HG03139 (cell line): ENCODE results near the gene LCN6.
"Not testable (repeated sequence)": the region's sequence is repeated elsewhere in the genome, so short reads cannot be mapped to it uniquely, and the experiment has no call there.

Experiments
- ATAC-seq: cut with Tn5 transposase; IDR thresholded peaks from one replicate; pipeline ENCODE4 v1.9.1; 2021; ENCODE audit not compliant: unreplicated experiment

LCN6 gene

DNA sequence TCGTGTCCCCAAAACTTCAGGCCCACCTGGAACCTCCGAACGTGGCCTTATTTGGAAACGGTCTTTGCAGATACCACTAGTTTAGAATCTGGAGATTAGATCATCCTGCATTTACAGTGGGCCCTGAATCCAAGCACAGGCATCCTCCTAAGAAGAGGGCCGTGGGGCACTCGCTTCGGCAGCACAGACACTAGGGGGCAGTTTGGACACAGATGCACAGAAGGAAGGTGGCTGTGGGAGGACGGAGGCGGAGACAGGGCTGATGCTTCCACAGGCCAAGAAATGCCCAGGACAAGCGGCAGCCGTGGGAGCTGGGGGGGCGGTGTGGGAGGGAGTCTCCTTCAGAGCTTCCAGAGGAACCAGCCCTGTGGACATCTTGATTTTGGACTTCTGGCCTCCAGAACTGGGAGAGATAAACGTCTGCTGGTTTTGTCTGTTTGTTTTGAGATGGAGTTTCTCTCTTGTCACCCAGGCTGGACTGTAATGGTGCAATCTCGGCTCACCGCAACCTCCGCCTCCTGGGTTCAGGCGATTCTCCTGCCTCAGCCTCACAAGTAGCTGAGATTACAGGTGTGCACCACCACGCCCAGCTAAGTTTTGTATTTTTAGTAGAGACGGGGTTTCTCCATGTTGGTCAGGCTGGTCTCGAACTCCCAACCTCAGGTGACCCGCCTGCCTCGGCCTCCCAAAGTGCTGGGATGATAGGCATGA lies 12.7 kb upstream of the LCN6 start:
- ATAC-seq = not testable (repeated sequence)

DNA sequence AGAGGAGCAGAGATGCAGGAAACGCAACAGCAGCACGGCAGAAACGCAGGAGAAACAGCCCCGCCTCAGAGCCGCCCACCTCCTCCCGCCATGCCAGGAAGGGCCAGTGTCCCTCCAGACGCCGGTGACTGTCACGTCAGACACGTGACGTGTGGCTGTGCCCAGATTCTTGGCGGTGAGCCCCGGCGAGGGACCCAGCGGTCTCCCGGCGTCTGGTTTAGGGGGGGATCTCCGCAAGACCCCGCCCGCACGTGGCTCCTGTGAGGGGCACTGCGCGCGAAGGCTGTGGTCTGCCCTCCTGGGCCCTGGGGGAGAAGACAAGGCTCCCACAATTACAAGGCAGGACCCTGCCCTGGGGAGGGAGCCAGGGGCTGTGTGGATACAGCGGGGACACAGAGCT lies 12.1 kb upstream of the LCN6 start:
- ATAC-seq = no peak

DNA sequence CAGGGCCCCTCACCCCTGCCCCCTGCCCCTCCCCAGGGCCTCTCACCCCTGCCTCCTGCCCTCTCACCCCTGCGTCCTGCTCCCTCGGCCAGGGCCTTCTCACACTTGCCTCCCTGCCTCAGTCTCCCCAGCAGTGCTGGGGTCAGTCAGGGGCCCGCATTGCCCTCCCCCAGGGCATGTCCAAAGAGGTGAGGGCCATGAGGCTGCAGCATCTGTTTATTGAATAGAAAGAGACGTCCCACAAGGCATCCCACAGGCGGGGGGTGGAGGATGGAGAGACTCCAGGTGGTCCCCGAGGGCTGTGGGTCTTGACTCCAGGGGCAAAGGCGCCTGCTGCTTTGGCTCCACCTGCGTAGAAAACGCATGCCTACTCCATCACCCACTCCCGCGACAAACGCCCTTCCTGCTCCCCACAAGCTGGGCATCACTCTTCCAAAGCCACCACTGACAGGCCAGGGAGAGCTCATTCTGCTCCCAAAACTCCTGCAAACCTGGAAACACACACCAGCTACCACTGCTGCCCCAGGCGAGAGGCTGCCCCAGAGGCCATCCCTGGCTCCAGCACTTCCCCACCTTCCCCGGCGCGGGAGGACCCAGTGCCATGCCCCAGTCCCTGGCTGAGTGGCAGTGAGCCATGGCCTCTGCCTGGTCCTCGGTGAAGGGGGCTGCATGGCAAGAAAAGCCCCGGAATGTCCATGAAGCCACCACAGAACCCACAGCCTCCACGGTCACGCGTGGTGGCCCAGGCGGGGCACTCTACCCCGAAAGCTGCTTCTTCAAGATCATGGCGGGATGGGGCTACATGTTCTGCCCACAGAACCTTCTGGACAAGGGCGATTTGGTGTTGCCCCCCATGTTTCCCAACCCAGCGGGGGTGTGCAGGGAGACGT lies 11.4 kb upstream of the LCN6 start:
- no peak for ATAC-seq

DNA sequence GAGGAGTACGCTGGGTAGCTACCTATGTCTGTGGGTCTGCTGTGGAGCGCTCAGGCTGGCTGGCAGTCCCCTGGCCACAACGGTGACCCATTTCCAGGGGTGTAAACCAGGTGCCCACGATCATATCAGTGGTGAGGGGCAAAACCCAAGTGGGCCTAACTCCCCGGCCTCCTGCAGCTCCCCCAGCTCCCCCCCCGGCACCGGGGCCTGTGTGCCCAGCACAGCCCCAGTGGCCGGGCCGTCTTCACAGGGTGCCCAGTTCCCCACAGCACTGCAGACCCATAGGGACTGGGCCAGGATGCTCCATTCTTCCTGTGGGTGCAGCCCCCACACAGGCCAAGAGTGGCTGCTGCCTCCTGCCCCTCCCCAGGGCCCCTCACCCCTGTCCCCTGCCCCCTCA lies 10.7 kb upstream of the LCN6 start:
- no peak for ATAC-seq

DNA sequence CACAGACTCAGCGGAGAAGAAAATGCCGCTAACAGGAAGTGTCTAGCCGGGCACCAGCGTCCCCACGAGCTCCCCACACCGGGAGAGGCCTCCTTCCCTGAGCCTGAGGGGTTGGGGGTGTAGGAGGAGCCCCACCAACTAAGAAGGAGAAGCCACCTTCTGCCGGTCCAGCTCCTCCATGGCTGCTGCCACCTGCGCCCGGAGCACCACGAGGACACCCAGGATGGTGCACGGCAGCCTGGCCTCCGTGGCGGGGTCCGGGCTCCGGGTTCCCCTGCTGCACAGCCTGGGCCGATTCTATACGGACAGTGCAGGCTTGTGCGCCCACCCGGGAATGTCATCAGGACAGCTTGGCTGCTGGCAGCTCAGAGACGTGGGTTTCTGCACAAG lies 9.4 kb upstream of the LCN6 start:
- no peak for ATAC-seq

DNA sequence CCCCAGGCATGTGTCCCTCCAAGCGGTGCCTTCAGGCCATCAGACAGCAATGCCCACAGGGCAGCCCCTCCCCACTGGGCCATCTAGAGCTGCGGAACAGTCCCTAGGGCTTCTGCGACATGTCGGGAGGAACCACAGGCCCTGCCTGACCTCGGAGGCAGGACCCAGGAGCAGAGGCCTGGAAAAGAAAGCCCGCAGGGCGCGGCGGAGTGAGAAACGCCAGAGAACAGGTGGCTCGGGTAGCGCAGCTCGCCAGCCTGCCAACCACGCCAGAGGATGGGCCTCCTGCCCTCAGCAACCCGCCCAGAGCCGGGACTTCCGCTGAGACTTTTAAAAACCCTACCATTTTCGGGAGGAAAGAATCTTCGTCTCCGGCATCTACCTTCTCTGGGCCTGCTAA lies 9.0 kb upstream of the LCN6 start:
- ATAC-seq = no peak

DNA sequence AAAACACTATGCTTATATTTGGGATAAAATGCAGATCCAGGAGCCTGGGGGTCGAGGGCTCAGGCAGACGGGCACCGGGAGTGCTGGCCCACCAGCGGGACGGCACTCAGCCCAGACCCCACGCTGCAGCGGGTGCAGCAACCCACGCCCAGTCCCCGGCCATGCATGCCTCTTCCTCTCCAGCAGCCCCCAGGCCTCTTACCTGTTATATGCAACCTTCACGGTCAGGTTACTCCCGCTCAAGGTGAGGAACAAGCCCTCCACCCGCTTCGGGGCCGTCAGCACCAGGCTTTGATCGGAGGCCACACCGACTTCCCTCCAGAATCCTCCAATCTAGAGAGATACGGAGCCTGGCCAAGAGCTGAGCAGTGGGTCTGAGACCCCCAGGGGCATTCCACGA lies 8.5 kb upstream of the LCN6 start:
- ATAC-seq = no peak

DNA sequence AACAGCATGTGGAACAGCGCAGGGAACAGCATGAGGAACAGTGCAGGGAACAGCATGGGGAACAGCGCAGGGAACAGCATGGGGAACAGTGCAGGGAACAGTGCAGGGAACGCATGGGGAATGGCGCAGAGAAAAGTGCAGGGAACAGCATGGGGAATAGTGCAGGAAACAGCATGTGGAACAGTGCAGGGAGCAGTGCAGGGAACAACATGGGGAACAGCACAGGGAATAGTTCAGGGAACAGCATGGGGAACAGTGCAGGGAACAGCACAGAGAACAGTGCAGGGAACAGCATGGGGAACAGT lies 7.8 kb upstream of the LCN6 start:
- no peak for ATAC-seq

DNA sequence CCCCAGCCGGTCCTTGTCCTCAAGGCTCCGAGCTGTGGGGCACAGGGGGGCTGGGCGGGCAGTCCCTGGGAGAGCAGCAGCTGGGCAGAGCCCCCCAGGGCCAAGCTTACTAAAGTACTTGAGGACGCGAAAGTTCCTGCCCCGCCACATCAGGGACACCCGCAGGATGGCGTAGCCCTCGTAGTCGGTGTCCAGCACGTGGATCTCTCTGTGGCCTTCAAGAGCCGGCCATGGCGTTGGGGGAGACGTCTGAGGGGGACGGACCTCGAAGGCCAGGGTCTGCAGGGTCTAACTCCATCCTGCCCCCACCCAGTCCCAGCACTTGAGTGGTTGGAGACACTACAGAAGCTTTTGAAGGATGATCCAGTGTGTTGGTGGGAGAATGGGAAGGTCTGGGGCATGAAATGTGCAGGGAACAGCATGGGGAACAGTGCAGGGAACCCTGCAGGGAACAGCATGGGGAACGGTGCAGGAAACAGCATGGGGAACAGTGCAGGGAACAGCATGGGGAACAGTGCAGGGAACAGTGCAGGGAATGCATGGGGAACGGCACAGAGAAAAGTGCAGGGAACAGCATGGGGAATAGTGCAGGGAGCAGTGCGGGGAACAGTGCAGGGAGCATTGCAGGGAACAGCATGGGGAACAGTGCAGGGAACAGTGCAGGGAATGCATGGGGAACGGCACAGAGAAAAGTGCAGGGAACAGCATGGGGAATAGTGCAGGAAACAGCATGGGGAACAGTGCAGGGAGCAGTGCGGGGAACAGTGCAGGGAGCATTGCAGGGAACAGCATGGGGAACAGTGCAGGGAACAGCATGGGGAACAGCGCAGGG lies 7.2 kb upstream of the LCN6 start:
- not testable (repeated sequence) for ATAC-seq

DNA sequence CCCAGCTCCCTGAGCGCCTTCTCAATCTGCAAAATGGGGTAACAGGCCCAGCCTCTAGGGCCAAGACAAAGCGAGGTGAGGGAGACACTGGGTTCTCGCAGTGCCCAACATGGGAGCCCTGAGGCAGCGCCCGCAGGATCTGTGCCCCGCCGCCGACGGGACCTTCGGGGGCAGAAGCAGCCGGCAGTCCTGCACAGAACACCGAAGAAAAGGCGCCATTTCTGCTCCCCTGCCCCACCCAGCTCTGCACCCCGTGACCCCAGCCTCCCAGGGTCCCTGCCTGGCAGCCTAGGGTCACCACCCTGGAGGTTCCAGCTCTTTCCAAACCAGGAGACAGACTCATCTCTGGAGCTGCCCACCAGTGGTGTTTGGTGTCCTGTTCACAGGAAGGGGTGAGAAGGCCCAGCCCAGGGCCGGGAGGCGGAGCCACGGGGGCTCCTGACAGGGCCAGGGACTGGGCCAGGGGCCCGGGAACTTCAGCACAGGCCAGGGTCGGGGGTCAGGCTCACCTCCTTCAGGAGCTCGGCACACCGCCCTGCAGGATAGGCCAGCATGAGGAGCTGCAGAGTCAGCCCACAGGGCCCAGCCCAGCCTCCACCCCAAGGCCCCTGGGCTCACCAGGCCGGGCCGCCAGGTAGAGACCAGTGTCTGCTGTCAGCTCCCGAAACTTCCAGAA lies 6.4 kb upstream of the LCN6 start:
- no peak for ATAC-seq

DNA sequence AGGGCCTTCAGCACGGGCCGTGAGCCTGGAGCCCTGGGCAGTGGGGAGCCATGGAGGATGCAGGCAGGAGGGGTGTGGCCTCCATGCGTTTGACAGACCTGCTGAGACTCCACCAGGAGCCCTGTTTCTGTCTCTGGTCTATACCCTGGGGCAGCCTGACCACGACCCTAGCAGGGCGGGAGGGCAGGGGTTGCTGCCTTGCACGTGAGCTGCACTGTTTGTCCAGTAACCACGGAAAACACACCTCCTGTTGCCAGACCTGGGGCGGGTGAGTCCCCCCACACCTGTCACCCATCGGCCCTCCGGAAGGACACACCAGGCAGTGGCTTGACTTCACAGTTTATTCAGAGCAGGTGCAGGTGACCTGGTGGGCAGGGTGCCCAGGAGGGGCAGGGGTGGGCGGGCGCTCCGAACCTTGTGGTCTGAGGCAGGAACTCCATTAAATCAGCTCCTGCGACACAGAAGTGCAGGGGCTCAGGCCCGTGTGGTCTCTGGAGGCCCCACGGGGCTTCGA lies 5.8 kb upstream of the LCN6 start:
- ATAC-seq = no peak

DNA sequence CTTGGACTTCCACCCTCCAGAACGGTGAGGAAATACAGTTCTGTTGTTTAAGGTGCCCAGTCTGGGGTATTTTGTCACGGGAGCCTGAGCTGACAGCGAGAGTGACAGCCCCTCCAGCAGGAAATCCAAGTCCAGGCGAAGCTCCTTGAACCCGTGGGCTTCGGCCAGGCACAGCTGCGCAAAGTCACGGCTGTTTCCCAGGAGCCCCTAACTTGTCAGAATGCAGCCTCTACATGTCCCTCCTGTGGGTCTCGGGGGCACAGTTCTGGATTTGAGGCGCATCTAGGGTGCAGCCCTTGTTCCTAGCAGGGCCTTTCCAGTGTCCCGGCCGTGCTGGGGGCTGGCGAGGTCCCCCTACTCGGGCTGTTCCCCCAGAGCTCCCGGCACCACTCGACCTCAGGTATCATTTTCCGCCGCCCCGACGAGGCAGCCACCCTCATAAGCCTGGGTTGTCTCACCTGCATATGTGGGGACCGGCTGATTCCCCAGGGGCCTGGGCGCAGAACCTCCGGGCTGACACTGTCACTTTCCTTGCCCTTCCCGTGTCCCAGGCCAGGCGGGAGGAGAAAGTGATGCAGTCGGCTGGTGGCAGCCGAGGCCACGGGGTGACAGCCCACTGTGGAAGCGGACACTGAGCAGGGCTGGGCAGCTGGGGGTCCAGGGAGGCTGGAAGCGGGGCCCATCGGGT lies 5.2 kb upstream of the LCN6 start:
- ATAC-seq = no peak

DNA sequence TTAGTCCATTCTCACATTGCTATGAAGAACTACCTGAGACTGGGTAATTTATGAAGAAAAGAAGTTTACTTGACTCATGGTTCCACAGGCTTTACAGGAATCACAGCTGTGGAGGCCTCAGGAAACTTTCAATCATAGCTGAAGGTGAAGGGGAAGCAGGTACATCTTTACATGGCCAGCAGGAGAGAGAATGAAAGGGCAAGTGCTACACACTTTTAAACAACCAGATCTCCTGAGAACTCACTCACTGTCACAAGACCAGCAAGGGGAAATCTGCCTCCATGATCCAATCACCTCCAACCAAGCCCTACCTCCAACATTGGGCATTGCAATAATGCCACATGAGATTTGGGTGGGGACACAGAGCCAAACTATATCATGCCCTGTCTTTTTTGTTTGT lies 3.5 kb upstream of the LCN6 start:
- no peak for ATAC-seq

DNA sequence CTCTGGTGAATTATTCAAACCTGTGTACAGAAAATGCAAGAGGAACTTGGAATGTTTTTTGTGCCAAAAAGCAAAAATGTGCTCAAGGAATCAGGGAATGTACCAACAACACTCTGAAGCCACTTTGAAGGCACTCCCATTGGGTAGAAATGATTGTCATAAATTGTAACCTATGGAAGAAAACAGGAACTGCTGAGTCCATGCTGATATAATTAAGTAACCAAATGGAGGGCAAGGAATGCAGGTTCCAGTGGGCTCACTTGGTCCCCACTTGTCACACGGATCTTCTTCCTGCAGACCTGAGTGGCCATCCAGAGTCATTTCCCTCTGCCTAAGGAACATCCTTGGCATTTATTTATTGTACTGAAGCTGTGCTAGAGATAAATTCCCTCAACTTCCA lies 2.9 kb upstream of the LCN6 start:
- ATAC-seq = no peak

DNA sequence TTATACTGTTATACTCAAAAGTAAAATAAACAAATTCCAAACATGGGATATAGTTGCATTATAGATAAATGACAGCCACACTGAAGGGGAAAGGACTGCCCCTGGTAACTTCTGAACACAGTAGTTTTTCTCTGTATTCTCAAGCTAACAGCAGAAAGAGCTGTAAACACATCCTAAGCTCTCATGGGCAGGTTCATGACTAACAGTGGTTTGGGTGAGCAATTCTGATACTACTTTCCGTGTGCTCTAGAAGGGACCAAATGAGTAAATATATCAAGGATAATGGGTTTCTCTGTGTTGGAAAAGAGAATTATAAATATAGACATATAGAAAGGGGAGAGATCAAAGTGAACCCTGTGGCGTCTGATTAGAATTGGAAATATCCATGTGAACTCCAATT lies 2.2 kb upstream of the LCN6 start:
- no peak for ATAC-seq

DNA sequence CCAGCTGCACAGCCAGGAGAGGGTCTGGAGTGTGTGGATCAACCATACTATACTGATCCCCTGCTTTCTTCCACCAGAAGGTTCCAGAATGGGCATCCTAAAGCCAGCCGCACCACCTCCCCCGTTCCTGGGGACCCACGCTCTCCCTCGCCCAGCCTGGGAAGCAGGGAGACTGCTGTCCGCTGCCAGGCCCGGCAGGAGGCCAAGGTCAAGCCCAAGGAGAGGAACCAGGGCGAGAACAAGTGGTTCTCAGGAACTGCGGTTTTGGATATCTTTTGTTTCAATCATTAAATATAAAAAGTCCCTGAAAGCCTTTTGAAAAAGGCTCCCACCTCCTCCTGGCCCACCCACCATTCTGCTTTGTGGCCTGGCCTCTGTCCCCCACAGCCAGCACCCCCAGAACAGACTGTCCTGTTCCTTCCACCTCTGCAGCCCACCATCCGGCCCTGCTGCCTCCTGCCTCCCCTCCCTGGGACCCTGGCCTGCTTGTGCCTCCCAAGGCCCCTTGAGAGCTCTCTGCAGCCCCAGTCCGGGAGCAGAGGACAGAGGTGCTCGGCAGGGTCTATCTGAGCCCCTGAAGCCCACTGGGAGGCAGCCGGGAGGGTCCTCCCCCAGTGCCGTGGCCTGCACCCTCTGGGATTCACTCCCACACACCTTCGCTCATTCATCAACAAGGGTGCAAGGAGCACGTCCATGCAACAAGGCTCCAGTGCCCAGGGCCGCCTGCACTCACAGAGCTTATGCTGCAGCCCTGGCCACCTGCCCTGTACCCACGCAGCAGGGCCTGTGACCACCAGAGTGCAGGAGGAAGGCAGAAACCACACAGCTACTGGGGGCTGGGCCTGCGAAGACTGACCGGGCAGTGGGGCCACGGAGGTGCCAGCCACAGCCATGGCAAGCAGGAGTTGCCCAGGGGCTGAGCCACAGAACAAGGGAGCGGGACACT lies 614 bp upstream of the LCN6 start:
- no peak for ATAC-seq

DNA sequence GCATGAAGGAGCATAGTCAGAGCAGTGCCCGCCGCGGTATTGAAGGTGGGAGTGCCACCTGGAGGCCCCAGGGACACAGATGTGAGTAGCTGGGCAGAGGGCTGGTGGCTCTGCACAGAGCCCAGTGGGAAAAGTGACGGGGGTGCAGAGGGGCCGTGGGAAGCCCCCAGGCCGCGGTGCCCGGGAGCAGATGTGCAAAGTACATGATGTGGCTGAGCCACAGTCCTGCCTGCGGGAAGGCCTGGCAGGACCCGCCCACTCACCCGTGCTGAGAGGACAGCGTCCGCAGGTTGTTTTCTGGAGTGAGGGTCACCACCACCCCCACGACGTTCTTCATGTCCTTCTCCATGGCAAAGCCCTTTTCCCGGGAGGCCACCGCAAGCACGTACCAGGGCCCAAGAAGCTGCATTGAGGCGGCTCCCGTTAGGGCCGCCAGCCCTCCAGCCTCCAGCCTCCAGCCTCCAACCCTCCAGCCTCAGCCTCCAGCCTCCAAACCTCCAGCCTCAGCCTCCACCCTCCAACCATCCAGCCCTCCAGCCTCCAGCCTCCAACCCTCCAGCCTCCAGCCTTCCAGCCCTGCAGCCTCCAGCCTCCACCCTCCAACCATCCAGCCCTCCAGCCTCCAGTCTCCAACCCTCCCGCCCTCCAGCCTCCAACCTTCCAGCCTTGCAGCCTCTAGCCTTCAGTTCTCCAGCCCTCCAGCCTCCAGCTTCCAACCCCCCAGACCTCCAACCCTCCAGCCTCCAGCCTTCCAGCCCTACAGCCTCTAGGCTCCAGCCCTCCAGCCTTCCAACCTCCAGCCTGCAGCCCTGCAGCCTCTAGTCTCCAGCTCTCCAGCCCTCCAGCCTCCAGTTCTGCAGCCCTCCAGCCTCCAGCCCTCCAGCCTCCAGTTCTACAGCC lies 914 bp downstream of the LCN6 start:
- ATAC-seq = no peak

DNA sequence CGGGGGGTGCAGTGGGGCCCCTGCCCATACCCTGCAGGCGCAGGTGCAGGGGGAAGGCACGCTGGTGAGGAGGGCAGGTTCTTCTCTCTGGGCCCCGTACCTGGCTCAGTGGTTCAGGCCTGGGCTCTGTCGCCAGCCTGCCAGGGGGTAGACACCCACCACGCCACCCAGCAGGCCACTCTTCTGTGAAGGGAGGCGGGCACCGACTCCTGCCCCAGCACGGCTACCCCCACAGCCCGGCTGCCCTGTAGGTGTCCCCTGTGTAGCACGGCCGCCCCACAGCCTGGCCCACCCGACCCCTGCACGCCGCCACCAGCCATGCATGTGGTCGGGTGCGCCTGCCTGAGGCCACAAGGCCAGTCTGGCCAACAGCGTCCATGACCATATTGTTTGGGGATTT lies 1.7 kb downstream of the LCN6 start:
- no peak for ATAC-seq

DNA sequence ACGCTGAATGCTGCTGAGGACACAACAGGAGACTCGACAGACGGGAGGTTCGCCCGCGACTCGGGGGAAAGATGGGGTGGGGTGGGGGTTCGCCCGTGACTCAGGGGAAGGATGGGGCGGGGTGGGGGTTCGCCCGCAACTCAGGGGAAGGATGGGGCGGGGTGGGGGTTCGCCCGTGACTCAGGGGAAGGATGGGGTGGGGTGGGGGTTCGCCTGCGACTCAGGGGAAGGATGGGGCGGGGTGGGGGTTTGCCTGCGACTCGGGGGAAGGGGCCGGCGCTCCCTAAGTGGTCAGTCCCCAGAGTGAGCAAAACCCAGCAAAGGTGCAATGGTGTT lies 2.2 kb downstream of the LCN6 start:
- no peak for ATAC-seq
